HG03439 (cell line): ENCODE data around the gene FOXF2.
"Not testable (repeated sequence)": the region's sequence is repeated elsewhere in the genome, so short reads cannot be mapped to it uniquely, and the experiment has no call there.

Experiments
- ATAC-seq: cut with Tn5 transposase; IDR thresholded peaks from one replicate; pipeline ENCODE4 v1.9.1; 2021; ENCODE audit warnings: mild to moderate bottlenecking, moderate library complexity; ENCODE audit not compliant: unreplicated experiment

The FOXF2 gene

DNA sequence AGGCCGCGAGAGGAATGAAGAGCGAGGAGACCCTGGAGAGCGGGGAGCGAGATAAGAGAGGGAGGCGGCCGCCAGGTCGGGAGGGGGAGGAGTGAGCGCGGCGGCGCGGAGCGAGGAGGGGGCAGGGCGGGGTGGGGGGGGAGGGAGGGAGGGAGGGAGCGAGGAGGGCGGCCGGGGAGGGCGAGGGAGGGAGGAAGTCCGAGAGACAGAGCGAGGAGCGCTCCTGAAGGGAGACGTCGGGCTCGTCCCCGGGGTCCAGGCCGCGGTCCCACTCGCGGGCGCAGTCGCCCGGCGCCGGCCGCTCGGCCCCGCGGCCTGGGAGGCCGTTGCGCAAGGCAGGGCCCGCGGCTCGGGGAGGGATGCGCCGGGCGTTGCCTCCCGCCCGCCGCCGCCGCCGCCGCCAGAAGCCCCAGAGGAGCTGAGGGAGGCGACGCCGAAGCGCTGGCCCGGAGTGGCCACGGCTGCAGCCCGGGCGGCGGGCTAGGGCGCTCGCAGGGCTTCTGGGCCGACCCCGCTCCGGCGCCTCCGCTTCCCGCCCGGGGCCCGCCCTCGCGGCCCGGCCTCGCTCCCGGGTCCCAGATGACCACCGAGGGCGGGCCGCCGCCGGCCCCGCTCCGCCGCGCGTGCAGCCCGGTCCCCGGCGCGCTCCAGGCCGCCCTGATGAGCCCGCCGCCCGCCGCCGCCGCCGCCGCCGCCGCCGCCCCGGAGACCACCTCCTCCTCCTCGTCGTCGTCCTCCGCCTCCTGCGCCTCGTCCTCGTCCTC, at the start of gene FOXF2:
FOXF2 (plus strand) TSS at position 208 of the 764 bp plus-strand sequence; CDS start at position 580, 372 bp downstream.
- no peak for ATAC-seq

DNA sequence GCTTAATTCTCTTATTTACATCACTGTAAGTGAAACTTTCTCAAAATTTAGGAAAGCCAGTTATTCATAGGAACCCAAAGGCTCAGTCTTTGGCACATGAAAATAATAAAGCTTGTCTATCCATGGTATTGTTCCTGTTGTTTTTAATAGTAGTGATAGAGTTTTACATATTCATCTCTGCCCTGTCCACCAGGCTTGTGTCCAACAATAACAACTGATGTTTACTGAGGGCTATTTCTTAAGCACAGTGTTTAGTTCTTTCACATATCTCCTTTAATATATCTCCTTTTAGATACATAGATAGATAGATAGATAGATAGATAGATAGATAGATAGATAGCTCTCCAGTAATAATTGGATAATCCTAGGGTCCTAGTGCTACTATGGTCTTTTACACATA, 43.3 kb upstream of the FOXF2 start:
- ATAC-seq = no peak

DNA sequence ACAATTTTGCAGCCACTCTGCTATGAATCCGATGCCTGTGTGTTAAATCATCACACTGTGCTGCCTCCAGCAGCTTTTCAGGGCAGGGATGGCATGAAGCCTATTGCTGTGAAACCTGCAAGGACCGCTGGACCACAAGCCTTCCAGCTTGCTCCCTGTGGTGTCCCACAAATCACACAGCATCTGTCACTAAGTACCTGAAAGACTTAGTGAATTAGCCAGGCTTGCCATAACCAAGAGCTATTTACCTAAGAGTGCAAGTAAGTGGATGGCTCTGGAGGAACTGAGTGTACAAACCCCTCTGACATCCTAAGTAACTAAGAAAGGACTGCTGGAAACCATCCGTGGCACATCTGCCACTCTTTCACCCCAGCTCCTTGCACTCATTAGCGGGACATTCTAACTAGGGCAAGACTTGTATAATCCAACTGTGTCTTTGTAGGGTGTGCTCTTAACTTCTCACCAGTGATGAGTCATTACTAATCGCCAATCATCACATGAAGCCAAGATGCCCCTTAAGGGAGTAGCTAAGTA, 42.8 kb upstream of the FOXF2 start:
- no peak for ATAC-seq

DNA sequence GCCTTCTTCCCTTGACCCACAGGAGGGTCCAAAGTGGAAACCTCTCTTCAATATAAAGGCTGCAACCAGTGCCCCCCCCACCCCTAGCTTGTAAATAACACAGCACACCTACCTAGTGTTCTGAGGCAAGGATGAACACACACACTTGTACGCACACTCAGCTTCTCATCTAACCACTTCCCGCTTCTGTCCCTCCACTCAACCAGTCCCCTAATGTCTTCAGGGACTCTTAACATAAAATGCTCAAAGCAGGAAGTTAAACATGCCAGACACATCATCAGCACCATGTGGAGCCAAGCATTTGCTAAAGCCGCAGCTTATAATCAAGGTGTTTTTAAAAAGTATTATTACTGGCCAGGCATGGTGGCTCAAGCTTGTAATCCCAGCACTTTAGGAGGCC, 42.2 kb upstream of the FOXF2 start:
- no peak for ATAC-seq

DNA sequence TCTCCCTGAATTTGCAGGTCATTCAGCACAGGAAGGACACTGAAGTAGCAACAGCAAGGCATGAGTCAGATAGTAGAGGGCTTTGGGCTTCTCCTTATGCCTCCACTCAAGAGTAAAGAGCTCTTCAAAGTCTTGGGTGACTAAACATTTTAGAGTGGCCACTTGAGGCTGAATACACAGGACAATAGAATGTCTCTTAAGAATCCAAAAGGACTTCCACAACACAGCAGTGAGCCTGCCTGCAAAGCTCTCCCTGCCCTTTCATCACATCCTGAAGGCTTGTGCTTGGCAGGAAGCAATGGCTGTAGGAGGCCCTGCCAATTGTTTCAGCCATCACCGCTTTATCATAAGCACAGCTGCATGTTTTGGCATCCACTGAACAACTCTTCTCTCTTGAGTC, 40.7 kb upstream of the FOXF2 start:
- ATAC-seq = no peak

DNA sequence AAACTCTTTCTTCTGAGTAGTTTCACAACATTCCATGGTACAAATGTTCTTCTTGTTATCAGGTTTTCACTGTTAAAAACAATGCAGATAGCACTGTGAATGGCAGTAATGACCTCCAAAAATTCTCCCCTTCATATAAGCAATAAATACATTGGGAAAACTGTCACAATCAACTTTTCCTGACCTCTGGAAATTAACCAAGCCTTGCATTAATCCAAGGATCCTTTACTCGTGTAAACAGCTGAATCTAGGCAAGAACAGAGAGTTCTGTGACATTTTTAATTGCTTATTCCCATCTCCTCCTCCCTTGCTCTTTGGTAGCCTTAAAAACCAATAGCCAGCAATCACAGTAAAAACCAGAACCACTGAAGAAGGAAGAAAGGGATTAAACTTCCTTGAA, 39.7 kb upstream of the FOXF2 start:
- ATAC-seq = no peak

DNA sequence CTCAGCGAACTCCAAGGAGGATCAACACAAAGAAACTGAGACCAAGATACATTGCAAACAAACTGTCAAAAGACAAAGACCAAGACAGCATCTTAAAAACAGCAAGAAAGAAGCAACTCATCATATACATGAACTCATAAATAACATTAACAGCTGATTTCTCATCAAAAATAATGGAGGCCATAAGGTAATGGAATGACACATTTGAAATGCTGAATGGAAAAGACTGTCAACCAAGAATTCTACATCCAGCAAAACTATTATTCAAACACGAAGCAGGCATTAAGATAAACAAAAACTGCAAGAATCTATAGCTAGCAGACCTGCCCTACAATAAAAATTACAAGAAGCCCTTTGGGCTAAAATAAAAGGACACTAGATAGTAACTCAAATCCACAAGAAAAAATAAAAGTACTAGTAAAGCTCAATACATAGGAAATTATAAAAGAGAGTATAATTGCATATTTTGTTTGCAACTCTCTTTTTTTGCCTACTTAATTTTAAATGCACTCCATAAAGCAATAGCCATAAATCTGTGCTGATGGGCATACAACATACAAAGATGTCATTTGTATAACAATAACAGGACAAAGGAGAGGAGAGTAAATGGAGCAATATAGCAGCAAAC, 37.9 kb upstream of the FOXF2 start:
- ATAC-seq = no peak

DNA sequence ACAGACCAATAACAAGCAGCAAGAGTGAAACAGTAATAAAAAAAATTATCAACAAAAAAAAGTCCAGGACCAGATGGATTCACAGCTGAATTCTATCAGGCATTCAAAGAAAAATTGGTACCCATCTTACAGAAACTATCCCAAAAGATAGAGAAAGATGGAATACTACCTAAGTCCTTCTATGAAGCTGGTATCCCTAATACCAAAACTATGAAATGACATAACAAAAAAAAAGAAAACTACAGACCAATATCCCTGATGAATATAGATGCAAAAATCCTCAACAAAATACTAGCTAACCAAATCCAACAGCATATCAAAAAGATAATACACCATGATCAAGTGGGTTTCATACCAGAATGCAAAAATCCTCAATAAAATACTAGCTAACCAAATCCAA, 34.3 kb upstream of the FOXF2 start:
- ATAC-seq = not testable (repeated sequence)

DNA sequence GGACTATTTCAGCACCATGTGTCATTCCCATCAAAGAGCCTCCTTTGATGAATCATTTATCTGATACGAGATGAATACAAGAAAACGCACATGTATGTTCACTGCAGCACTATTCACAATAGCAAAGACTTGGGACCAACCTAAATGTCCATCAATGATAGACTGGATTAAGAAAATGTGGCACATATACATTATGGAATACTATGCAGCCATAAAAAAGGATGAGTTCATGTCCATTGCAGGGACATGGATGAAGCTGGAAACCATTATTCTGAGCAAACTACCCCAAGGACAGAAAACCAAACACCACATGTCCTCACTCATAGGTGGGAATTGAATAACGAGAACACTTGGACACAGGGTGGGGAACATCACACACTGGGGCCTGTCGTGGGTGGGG, 27.7 kb upstream of the FOXF2 start:
- not testable (repeated sequence) for ATAC-seq

DNA sequence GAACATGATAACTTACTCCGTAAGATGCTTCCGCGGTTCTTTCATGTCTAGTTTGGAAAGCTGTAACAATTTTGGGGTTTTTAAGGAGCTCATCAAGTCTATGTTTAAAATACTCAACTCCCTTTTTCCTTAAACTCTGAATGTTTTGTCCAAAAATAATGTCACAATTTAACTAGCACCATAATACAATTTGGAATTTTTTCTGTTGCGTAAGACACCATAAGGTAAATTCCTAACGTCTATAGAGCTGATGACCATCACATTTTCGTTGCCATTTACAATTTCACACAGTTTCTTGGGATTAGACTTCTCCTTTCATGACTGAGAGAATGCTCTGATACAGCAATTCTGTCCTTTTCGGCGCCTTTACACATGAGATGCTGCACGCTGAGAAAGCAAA, 26.7 kb upstream of the FOXF2 start:
- no peak for ATAC-seq

DNA sequence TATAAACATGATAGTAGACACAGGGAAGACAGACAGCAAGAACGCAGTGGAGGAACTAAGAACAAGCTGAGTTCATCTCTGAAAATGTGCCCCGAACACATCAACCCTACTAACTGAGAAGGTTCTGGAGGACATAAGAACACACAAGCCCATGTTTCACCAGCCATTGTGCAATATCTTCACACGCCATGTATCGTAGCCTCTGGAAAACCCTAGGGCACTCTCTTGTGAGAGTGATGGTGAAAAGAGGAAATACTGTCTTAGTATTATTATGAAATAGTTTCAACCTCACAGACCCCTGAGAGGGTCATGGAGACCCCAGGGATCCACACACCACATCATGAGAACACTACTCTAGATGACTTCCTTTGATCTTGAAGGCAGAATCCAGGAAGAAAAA, 26.1 kb upstream of the FOXF2 start:
- no peak for ATAC-seq

DNA sequence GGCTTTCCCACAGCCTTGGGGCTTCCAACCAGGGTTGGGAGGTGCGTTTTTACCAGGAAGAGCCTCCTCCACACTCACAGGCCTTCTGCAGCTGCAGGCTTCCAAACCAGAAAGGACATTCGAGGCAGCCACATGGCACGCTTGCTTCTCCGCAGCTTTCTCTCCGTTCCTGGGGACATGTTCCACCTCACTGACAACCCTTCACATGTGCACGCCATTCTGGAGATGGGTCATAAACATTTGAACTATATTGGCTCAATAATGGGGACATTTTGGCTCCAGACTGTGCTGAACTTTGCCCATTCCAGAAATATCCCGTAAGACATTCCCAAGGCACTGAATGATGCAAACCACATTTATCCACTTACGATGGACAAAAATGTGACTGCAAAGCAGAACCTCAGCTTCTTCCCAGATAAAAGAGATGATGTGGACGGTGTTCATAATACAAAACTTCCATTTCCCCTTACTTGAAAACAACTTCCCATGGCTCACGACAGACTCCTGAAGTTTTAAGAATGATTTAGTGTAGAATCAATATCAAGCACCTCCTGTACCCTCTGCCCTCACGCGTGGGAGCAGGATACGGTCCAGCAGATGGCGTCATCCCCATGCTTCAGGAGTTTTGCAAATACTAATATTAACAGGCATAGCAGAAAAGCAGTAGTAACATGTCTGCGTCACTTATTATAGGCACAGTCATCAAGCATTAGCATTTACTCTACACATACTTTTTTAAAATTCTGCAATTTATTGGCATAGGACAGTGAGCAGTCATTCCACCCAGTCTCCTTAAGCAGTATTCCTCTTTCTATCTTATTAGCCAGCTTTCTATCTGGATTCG, 25.4 kb upstream of the FOXF2 start:
- ATAC-seq = no peak

DNA sequence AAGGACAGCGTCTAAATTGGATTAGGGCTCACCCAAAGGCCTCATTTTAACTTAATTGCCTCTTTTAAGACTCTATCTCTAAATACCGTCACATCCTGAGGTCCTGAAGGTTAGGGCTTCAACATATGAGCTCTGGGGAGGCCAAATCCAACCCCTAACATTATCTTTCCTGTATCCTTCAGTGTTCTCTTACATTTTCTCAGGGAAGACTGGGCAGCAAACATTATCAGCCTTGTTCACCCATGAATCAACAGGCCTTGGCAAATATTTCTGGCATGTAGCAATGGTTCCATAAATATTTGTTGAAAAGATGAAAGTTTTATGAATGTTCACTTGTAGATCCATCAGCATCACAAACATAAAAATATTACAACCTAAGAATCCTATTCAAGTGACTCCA, 24.6 kb upstream of the FOXF2 start:
- no peak for ATAC-seq

DNA sequence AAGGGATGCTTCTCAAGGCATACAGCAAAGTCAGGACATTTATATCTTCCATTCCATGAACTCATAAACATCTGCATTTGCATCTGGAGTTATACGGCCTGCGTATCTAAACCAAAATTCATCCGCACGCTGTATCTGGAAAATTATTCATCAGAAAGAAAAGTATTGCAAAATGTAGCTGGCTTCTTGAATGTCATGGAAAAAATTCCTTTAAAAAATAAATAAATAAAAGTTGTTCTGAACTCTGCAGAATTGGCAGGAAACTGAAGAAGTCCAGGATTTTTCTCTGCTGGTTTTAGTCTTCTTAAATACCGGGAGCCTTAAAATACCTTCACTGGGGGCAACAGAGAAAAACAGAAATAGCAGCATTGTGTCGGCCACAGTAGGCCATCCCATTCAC, 23.7 kb upstream of the FOXF2 start:
- ATAC-seq = no peak

DNA sequence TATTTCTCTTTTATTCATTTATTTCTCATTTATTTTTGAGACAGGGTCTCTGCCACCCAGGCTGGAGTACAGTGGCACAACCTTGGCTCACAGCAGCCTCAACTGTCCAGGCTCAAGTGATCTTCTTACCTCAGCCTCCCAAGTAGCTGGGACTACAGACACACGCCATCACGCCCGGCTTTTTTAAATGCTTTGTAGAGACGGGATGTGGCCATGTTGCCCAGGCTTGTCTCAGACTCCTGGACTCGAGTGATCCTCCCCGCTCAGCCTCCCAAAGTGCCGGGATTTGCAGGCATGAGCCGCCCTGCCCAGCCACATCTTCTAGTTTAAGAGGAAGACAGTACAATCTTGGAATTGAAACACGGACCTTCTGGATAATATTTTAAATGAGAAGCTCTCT, 21.6 kb upstream of the FOXF2 start:
- no peak for ATAC-seq

DNA sequence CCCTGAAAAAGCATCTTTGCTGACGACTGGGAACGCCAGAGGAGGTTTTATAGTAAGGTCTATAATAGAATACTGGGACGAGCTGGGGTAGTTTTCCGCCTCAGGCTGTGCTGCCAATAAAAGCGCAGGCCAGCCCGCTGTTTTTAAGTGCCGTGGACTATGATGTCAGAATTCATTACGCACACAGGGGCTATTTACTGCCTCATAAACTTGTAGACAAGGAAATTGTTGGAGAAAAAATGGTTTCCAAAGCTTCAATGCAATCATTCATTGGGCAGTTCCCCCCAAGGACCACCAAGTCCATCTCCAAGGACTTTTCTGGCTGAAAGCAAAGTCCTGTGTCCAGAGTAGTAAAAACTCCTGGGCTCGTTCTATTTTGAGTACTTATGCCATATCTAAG, 20.4 kb upstream of the FOXF2 start:
- no peak for ATAC-seq

DNA sequence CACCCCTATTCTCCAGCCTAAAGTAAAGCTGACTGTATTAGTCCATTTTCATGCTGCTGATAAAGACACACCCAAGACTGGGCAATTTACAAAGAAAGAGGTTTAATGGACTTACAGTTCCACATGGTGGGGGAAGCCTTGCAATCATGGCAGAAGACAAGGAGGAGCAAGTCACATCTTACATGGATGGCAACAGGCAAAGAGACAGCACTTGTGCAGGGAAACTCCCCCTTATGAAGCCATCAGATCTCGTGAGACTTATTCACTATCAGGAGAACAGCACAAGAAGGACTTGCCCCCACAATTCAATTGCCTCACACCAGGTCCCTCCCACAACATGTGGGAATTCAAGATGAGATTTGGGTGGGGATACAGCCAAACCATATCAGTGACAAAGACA, 19.7 kb upstream of the FOXF2 start:
- not testable (repeated sequence) for ATAC-seq

DNA sequence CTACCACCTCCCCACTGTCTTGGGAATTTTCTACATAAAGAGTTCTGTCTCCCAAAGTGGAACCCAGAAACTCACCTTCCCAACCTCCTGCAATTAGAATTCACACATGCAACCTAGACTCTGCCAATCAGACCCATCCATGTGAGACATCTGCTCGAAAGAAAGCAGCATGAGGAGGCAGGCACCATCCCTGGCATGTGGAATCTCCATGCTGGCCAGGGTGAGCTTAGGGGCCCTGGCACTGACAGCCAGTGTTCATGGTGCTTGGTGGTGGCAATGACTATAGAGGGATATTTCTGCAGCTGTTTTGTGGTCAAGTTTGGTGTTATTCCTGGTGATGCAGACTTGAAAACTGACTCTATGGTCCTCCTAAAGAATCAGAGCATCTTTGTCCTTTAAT, 17.4 kb upstream of the FOXF2 start:
- no peak for ATAC-seq

DNA sequence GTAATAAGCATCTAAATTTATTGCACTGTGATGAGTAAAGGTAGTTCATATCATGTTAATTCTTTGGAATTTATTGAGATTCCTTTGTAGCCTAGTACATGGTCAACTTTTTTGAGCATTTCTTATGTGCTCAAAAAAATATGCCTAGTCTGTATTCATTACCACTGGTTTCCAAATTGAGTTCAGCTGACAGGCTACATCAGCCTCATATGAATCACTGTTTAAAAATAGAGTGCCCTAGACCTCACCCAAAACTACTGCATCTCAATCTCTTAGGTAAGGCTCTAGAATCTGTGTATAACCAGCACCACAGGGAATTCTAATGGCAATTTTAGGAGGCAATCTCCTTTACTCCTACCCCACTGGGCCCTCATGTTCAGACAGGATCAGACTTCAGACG, 16.7 kb upstream of the FOXF2 start:
- ATAC-seq = no peak

DNA sequence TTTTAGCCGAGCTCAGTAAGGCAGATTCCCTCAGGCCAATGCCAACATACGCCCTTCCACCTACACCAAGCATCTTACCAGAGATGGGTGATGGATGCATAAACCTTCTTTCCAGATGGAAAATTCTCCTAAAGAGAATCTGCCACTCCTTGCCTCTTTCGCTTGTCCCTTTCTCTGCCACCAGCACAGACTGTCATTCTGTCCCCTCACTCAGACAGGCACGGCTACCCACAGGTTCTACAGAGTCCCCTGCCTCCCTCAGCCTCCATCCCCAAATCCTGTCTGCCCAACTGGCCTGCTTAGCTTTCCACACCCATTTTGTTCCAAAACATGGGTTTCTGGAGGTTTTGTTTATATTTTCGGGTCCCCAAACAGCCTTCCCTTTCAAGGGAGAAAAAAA, 12.7 kb upstream of the FOXF2 start:
- no peak for ATAC-seq

DNA sequence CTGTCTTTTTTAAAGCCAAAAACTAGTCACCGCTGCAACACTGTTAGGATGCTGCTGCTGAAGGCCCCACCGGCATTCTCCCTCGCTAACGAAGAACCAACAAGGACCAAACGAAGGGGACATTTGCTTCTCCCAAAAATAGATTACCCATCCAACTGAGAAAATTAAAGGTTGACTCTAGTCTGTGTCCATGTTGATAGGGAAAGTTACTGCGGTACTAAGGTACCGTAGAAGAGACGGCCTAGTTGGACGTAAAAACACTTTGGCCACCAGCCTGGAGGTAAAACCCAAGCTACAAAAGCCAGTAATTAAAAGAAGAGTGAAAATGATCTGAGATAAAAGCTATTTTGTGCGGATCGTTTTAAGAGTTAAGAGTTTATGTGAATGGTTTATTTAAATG, 11.8 kb upstream of the FOXF2 start:
- no peak for ATAC-seq
